ENCODE measurements around the gene C6orf47.

C6orf47 gene

DNA sequence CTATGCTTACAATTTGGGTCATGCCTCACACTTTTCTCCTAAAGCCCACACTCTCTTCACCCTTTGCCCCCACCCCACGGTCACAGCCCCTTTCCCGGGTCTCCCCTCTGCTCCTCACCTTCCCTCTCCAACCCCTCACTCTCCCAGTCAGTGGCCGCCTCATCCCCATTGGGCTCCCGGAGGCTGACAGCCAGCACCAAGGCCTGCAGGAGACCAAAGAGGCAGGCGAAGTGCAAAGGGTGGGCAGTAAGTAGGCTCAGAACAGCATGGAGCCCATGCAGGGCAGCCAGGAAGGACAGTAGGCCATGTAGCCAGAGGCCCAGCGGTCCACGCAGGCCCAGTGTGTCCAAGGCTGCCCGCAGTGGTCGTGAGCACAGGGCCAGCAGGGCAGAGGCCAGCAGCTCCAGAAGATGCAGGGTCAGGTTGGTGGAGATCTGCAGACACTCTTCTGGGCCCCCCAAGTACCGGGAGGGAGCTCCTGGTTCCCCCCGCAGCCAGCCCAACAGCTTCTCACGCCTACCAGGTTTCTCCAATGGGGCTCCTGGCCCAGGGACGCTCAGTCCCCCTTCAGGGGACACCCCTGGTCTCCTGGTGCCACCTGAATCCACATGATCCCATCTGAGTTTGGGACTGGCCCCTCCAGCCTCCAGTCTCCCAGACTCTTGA is 1.5 kb downstream of the C6orf47 start:
- no peak for DNase-seq

DNA sequence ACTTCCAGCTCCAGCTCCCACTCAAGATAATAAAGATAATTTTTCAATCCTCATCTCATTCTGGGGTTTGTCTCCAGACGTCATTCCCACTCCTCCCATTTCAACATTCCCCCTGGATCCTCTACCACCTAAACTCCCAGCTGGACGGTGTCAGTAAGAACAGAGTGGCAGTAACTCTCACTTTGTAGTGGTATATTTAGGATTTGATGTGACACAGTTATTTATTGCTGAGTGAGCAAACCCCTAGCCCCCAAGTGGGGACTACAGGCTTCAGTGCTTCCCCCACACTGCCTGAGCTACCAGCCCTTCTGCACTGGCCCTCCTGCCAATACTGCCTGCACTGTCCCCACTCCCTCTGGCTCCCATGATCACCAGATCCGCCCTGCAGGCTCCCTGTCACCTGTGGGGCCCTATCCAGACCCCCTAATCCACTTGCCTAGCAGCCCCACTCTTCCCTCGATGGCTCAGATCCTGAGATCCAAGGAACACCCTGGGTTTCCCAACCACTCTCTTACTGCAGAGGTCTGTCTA is 2.4 kb downstream of the C6orf47 start:
- no peak for DNase-seq

DNA sequence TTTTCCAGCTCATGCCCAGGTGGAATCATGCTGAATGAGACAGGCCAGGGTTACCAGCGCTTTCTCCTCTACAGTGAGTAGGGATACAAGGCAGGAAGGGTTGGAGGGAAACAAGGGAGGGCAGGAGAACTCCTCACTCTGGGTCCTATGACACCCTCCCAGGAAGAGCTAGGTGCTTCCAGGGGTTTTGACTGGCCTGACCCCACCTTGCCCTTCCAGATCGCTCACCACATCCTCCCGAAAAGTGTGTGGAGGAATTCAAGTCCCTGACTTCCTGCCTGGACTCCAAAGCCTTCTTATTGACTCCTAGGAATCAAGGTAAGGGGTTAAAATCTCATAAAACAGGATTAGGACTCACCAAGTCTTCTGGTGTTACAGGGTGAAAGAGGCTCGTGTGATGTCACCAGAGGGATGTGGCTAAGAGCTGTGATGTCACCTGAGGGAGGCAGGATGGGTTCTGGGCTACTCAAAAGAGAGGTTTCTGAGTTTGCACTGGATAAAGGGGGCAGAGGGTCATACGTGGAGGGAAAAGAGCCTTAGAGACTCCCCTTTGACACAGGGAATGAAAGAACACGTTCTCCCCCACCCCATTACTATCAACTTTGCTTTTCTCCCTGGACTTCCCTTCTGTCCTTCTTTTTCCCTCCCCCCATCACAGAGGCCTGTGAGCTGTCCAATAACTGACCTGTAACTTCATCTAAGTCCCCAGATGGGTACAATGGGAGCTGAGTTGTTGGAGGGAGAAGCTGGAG is 3.0 kb downstream of the C6orf47 start:
- DNase-seq, result no peak

DNA sequence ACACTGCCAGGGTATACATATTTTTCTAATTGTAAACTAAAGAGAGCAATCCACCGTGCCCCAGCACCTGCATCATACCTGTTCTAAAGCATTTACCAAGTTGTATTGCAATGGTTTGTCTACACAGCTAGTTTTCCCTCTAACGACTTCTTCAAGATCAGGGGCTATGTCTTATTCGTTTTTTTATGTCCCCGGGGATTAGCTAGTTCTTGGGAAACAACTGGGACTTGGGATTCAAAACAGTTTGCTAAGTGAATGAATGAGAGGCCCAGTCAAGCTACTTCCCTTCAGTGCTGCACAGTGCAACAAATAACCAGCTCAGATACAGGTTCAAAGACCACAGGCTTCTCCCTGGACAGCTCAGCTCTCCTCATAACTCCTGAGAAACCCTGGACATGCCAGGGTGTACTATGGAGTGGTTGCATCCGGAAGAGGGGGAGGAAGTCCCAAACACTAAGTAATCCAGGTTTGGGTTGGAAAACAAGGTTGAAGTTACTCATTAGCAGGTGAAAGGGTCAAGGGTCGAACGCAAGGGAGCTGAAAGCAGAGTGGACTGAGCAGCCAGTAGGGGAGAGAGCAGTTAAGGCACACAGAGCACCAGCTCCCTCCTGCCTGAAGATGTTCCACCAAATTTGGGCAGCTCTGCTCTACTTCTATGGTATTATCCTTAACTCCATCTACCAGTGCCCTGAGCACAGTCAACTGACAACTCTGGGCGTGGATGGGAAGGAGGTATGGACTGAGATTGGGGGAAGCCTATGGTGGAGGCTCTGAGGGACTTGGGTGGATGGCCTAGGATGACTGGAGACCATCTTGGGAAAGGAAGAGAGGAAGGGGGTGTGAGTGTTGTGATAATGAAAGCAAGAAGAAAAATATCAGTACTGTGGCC is 5.0 kb downstream of the C6orf47 start, which contains the start of gene APOM:
Gene APOM, plus strand, starts transcription at position 546 of the 889 bp plus-strand sequence. Its CDS starts 73 bp downstream, at position 619.
- no peak for DNase-seq

DNA sequence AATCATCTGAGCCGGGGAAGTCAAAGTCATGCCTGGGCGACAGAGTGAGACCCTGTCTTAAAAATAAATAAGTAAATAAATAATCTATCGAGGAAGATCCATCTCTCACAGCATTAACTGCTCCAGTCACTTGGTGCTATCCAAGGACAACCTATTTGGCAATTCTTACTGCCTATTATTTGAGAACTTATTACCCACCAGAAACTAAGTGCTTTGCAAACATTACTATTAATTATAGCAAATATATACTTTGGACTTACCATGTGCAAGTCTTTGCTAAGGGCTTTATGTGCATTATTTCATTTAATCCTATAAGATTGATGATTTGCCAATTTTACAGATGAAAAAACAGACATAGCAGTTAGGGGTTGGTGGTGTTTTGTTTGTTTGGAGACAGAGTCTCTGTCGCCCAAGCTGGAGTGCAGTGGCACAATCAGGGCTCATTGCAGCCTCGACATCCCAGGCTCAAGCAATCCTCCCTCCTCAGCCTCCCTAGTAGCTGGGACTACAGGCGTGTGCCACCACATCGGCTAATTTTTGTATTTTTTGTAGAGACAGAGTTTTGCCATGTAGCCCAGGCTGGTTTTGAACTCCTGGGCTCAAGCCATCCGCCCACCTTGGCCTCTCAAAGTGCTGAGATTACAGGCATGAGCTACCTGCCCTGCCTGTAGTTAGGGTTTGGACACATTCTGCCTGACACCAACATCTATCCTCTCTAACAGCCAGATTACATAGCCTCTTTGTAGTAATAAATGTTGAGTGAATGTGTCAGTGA is 5.8 kb downstream of the C6orf47 start:
- no peak for DNase-seq

DNA sequence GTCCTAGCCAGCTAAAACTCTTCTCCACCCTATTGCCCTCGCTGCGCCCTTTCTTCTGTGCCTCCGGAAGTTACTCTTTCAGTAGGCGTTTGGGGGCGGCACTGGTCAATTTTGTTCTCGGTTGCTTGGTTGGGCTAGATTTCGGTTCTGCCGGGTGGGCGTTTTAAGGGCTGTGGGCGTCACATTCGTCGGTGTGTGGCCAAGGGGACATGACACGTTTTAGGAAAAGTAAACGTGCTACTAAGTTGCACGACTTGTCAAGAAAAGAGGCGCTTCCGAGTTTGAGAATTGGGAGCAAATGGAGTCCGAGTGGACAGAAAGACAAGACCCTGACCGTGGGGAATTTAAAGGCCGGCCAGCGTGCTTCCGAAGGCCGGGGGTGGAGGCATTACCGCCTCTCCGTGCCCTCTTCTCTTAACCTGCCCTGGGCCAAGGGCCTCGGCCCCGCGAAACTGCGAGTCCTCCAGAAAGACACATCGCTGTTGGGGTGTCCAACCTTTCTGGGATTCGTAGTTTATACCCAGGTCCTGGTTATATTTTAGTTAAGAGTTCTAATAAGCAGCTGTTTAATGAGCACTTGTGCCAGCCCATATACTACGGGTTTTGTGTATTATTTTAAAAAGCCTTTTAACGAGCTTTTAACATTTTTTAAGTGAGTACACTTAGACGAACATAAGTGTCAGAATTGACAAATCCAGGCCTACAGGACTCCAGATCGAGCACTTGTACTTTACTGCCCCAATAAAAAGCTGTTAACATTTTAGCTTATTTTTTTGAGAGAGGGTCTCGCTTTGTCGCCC is 7.5 kb downstream of the C6orf47 start:
- peak; percentile 95 to 99 for DNase-seq

DNA sequence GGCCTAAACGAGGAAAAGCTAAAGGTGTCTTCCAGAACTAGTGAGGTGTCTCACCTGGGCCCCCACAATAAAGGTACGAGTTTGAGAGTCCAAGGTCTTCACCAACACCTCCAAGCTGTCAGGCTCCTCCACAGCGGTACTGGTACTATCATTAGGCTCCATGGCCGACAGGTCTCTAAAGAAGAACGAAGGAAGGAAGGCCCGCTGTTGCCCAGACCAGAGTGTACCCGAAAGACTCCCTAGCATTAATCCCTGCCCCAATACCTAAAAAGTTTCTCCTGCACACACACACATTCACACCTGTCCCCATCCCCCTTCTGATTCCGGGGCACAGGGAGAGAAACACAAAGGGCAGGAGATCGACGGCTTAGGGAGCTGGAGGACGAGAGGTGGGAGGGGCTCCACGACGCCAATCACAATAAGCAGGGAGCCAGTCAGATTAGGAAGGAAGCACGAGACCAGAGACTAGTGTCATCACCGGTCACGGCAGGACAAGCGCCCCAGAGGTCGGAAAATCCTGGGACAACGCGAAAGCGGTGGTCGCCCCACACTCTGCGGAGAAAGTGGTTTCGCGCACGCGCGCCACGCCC is 8.9 kb downstream of the C6orf47 start:
- DNase-seq, result peak; percentile 68 to 83

DNA sequence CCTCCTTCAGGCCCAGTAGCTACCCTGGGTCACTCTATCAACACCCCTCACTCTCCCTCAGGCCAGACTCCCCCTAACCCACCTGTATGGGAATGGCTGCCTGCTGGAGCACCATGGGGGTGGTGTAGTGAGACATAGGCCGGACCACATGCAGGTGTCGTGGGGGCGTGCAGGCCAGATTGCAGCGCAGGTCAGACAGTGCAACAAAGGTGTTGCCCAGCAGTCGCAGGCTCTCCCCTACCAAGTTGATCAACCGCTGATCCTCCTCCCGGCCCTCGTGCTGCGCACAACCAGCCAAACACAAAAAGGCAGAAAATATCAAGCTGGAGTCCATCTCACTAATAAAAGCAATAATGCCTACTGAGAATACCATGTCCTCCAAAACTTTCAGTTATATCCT is 15.3 kb downstream of the C6orf47 start:
- no peak for DNase-seq

DNA sequence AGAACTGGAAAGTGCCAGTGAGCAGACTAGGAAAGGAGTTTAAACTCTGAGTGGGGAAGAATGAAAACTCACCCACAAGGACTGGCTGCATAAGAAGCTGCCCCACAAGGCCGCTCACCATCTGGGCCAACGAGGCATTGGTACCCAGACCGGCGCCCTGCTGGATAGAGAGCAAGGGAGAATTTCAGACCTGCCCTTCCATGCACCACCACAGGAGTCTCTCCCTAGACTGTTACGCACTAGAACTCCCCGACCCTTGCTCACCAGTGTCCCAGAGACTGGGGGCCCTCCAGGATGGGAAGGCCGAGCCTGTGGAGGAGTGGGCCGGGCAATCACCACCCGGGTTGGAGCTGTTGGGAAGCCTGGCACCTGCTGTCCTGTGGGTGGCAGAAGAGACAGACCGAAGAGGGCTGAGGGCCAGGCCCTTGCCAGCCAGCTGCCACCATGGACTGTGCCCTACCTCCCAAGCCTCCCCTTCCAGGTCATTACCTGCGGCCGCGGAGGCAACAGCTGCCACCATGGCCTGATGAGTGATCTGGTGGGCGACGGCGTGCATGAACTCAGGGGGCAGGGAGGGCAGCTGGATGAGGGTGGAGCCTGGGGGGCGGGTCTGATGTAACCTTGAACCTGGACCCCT is 16.6 kb downstream of the C6orf47 start:
- no peak for DNase-seq

DNA sequence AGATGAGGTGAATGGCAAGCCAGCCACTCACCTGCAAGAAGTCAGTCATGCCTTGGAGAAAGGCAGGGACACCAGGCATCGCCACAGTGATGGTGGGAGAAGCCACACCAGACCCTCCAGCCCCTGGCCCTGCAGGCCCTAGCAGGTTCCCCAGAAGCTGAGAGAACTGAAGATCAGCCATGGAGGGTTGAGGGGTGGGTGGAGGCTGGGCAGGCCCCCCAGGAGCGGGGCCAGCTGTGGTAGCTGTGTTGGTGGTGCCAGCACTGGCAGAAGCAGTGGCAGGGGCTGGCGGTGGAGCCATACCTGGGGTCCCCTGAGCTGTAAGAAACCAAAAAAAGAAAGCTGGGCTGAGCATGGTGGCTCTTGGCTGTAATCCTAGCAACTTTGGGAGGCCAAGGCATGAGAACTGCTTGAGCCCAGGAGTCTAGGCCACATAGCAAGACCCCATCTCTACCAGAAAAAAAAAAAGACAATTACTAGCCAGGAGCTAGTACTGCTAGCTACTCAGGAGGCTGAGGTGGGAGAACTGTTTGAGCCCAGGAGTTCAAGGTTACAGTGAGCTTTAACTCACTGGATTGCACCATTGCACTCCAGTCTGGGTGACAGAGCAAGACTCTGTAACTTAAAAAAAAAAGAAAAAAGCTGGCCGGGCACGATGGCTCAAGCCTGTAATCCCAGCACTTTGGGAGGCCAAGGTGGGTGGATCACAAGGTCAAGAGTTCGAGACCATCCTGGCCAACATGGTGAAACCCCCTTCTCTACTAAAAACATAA is 17.6 kb downstream of the C6orf47 start:
- DNase-seq, result no peak

DNA sequence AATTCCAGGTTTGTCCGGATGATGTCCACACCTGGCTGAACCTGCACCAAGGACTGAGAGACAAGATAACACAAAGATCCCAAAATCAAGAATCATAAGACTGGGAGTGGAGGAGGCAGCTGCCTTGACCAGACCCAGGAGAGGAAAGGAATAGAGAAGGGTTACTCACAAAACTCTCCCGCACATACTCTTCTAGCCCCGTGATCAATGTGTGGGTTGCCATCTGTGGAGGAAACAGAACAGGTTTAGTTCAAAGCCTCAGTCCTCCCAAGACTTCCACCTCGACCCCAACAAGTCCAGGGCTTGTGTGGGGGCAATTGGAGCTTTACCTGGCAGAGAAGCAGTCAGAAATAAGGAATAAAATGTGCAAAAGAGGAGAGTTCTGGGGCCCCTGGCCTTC is 19.2 kb downstream of the C6orf47 start:
- no peak for DNase-seq

DNA sequence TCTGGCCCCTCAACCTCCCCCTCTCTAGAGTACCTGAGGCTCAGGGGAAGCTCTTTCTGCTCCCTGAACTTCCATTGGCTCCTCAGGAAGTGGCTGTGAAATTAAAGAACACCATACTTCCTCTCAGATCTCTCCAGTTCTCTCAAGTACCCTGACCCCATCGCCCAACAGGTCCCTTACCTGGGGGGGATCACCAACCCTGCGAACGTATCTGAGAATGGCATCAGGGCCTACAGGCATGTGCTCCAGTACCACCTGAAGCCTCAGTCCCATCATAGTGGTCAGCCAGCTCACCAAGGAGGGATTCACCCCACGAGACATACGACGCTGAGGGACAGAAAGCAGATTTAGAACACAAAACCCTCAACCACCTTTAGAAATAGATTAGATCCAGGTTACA is 20.0 kb downstream of the C6orf47 start:
- no peak for DNase-seq

DNA sequence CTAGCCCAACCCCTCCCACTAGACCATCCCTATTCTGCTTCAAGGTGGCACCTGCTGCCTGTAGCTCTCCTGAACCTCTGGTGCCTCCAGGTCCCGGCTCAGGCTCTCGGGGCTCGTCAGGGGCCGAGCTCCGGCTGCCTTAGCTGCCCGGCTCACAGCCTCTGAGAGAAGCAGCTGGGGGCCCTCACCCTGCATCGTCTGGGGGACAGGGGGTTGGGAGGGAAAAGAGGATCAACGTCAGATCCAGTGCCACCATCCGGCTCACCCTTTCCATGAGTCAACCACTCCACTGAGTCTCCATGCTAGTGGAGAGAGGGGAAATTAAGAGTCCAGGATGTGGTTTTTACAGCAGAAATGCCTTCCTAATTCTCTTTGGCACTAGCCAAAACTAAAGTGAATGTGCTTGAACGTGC is 21.1 kb downstream of the C6orf47 start:
- DNase-seq, result no peak

DNA sequence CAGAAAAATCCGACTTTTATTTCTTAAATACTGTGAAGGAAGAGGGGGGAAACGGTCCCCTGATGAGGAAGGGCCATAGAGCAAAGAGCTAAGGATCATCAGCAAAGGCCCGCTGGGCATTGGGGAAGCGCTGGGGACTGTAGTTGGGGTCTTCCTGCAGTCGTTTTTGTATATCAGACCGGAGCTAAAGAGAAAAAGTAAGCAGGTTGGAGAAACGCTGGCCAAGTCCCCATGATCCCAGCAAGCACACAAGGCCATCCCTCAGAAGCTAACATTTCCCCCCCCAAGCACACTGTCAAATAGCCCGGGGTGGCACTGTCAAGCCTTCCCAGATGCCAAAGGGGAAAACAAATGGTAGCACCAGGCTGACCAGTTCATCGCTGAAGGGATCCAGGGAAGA is 21.5 kb downstream of the C6orf47 start:
- DNase-seq, result no peak

DNA sequence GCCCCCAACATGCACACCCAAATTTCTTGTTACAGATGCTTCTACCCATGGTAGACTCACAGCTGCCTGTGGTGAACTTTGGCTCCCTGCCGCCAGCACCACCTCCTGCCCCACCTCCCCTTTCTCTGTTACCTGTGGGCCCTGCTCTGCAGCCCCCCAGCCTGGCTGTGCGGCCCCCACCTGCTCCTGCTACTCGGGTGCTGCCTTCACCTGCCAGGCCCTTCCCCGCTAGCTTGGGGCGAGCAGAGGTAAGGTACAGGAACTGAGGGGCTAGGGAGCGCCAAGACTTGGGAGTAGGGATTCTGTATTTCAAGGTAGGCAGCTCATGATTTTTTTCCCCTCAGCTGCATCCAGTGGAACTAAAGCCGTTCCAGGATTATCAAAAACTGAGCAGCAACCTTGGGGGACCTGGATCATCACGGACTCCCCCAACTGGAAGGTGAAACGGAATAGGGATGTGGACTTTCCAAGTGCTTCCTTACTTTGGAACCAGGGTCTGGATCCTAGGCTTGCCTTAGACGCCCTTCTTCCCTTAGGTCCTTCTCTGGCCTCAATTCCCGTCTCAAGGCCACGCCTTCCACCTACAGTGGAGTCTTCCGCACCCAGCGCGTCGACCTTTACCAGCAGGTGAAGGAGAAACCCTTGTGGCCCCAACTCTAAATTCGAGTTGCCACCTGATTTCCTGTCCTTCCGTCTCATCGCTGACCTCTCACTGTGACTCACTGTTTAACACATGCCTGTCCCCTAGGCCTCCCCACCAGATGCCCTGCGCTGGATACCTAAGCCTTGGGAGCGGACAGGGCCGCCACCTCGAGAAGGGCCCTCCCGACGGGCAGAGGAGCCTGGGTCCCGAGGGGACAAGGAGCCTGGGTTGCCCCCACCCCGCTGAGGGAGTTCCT is 23.6 kb downstream of the C6orf47 start:
- no peak for DNase-seq

DNA sequence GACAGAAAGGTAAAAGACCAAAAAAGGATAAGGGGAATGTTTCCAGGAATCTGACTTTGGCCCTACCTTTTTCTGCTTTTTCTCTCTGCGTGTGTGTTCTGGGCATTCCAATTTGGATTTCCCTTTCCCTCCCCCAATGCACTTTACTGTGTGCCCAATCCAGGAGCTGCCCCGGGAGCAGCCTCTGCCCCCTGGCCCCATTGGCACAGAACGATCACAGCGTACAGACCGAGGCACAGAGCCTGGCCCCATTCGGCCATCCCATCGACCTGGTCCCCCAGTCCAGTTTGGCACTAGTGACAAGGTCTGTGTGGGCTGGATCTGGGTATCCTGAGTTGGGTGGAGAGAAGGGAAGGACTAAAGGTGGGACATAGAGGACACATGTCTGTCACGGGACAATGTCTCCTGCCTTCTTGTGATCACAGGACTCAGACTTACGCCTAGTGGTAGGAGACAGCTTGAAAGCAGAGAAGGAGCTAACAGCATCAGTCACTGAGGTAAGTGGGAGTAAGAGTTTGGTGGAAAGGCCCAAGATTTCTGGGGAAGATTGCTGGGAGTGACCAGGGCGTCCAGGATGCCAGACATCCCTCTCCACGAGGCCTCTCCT is 25.5 kb downstream of the C6orf47 start:
- DNase-seq, result no peak

DNA sequence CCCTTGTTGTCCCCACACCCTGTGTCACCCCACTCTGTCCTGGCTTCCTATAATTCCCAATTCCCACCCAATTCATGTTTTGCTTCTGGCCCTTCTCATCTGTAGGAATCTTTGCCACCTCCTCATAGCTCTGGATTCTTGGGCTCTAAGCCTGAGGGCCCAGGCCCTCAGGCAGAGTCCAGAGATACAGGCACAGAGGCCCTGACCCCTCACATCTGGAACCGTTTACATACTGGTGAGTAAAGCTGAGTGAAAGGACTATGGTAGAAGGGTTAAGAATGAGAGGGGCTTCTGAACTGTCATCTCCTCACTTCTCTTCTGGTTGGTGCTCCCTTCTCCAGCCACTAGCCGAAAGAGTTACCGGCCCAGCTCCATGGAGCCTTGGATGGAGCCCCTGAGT is 26.4 kb downstream of the C6orf47 start:
- DNase-seq, result no peak

DNA sequence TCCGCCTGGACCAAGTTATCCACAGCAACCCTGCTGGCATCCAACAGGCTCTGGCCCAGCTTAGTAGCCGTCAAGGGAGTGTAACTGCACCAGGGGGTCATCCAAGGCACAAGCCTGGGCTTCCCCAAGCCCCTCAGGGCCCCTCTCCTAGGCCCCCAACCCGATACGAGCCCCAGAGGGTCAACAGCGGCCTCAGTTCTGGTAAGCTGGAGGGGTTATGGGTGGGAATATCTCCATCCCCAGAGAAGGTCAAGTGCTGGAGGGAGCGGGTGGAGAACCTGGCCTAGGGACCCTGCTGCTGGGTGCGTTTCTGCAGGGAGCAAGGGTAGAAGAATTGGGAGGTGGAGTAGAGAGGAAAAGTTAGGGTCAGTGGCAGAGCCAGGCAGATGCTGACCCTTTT is 27.1 kb downstream of the C6orf47 start:
- no peak for DNase-seq
